Measurements from ENCODE around the gene TIGD7.

Gene TIGD7

DNA sequence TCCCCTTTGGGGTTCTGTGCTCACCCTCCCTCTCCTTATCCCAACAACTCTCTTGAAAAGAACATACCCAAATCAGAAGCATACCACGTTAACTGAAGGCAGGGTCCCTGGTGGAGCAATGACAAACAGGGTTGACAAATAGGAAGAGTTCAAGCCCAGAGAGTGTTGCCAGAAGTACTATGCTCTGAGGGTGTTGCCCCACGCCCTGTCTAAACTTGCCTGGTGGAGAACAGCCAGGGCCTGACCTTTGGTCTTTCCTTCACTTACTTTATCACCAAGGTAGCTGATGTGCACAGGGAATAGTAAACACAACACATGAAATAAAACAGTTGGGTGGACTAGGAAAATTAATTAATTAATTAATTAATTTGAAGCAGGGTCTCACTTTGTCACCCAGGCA, 23.4 kb upstream of the TIGD7 start:
- Mint-ChIP-seq H3K4me1 (no peaks in the 10 kb centered on the region), H3K4me3 (no peak overlapping the region), H3K9me3 (peaks cover 36% of the 10 kb centered on the region), H3K36me3 (ENCODE audit: low read depth) (peaks cover 12% of the 10 kb centered on the region), H3K27me3 (ENCODE audit: low read depth) (no peaks in the 10 kb centered on the region), H3K27ac (no peak overlapping the region)
- TF ChIP-seq, protein P1, sequence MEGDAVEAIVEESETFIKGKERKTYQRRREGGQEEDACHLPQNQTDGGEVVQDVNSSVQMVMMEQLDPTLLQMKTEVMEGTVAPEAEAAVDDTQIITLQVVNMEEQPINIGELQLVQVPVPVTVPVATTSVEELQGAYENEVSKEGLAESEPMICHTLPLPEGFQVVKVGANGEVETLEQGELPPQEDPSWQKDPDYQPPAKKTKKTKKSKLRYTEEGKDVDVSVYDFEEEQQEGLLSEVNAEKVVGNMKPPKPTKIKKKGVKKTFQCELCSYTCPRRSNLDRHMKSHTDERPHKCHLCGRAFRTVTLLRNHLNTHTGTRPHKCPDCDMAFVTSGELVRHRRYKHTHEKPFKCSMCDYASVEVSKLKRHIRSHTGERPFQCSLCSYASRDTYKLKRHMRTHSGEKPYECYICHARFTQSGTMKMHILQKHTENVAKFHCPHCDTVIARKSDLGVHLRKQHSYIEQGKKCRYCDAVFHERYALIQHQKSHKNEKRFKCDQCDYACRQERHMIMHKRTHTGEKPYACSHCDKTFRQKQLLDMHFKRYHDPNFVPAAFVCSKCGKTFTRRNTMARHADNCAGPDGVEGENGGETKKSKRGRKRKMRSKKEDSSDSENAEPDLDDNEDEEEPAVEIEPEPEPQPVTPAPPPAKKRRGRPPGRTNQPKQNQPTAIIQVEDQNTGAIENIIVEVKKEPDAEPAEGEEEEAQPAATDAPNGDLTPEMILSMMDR (IDR thresholded peaks at IDR 0.05; ENCODE audit: unreplicated experiment in 3 of 3): no peak

DNA sequence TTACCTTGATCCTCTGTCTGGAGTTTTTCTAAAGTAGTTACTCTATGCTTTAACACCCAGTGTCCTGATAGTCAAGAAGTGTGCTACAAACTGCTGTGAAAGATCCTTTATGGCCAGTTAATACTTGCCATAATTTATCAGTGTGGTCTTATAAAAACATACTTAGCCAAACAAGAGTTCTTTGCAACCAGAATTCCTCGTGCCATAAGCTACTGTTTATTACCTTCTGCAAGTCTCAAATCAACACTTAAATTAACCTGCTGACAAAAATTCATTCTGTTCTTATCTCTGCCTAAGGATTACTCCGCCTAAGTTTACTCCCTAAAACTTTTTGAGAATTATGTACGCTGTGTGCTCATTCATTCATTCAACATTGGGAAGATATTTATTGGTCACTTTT, 22.9 kb upstream of the TIGD7 start:
- no peaks in the 10 kb centered on the region for H3K4me1 Mint-ChIP-seq
- TF ChIP-seq, protein P1 (IDR thresholded peaks at IDR 0.05; ENCODE audit: unreplicated experiment in 3 of 3): no peak
- H3K27me3 Mint-ChIP-seq (ENCODE audit: low read depth): no peaks in the 10 kb centered on the region
- H3K36me3 Mint-ChIP-seq (ENCODE audit: low read depth): peaks cover 12% of the 10 kb centered on the region
- H3K9me3 Mint-ChIP-seq: peaks cover 39% of the 10 kb centered on the region
- H3K4me3 Mint-ChIP-seq: no peak overlapping the region
- no peak overlapping the region for H3K27ac Mint-ChIP-seq

DNA sequence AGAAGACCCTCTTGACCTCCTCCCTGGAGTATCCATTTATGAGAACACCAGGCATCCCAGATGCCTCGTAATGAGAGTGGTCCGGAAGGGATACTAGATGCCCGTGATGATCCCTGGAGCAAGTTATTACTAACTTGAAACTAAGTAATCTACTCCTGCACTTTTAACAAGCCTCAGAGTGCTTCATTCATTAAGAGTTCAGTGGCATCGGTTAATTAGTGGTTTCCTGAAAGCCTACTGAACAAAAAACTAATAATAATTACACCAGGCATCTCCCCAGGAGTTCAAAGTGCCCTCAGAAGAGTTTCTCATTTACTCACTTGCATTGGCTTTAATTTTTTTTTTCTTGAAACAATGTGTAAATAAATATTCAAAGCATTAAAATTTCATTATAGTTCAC, 22.3 kb upstream of the TIGD7 start:
- TF ChIP-seq, protein P1 (IDR thresholded peaks at IDR 0.05; ENCODE audit: unreplicated experiment in 3 of 3): no peak

DNA sequence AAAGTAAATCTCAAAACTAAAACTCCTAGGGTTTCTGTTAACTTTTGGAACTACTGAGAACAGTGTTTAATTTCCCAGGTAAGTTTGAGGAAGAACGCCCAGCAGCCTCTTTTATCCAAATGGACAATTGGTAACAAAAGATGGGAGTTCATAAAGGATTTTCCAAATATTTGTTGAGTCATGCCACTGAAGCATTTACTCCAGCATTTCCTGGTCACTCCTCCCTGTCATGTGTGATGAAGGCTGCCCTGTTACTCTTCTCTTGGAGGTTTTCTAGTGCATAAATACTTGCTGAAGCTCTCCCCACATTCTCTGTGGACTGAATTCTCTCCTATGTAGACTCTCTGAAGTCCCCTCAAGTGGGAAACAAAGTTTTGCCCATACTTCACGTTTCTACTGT, 16.6 kb upstream of the TIGD7 start:
- no peaks in the 10 kb centered on the region for H3K4me1 Mint-ChIP-seq
- H3K27me3 Mint-ChIP-seq (ENCODE audit: low read depth): no peaks in the 10 kb centered on the region
- no peak overlapping the region for H3K4me3 Mint-ChIP-seq
- TF ChIP-seq, protein P1 (IDR thresholded peaks at IDR 0.05; ENCODE audit: unreplicated experiment in 3 of 3): no peak
- peaks cover 71% of the 10 kb centered on the region for H3K9me3 Mint-ChIP-seq
- H3K36me3 Mint-ChIP-seq (ENCODE audit: low read depth): peaks cover 53% of the 10 kb centered on the region
- no peak overlapping the region for H3K27ac Mint-ChIP-seq

More for the DNA sequence above, 22.3 kb upstream of the TIGD7 start:
- Mint-ChIP-seq H3K36me3 (ENCODE audit: low read depth) (peaks cover 12% of the 10 kb centered on the region), H3K4me1 (no peaks in the 10 kb centered on the region), H3K9me3 (peaks cover 41% of the 10 kb centered on the region), H3K27ac (no peak overlapping the region), H3K27me3 (ENCODE audit: low read depth) (no peaks in the 10 kb centered on the region), H3K4me3 (no peak overlapping the region)

DNA sequence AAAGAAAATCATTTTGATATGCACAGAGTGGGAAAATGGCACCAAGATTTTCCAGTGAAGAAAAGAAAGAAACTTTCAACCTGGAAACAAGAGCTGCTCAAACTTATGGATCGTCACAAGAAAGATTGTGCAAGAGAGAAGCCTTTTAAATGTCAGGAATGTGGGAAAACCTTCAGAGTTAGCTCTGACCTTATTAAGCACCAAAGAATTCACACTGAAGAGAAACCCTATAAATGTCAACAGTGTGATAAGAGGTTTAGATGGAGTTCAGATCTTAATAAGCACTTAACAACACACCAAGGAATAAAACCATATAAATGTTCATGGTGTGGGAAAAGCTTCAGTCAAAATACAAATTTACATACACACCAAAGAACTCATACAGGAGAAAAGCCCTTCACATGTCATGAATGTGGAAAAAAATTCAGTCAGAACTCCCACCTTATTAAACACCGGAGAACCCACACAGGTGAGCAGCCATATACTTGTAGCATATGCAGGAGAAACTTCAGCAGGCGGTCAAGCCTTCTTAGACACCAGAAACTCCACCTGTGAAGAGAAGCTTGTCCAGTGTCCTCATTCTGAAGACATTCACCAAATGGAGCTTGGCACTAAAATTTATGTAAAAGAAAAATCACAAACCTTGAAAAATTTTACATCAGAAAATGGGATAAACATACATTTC, 12.2 kb upstream of the TIGD7 start:
- TF ChIP-seq, protein P1 (IDR thresholded peaks at IDR 0.05; ENCODE audit: unreplicated experiment in 3 of 3): no peak
- peaks cover 5% of the 10 kb centered on the region for H3K27me3 Mint-ChIP-seq (ENCODE audit: low read depth)

DNA sequence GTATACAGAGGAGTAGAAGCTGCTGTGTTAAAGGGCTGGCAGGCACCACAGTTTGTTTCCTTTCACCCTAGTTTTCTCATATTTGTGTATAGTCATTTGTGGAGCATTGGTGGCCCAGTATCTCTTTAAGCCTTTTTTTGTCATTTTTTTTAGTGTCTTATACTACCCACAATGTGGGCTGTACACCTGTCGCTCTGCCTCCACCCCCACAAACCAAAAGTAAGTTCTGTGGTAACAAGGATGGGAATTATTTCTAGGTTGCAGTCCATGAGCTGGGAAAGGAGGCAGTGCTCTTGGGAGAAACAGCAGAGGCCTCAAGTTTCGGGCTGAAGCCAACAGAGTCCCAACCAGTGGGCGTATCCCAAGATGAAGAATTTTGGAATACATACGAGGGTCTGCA, 6.3 kb upstream of the TIGD7 start:
- Mint-ChIP-seq H3K27ac (no peak overlapping the region), H3K27me3 (ENCODE audit: low read depth) (peaks cover 9% of the 10 kb centered on the region), H3K4me1 (no peaks in the 10 kb centered on the region), H3K4me3 (no peak overlapping the region), H3K9me3 (peaks cover 94% of the 10 kb centered on the region), H3K36me3 (ENCODE audit: low read depth) (peaks cover 100% of the 10 kb centered on the region)
- TF ChIP-seq, protein P1 (IDR thresholded peaks at IDR 0.05; ENCODE audit: unreplicated experiment in 3 of 3): no peak

More for the DNA sequence above, 12.2 kb upstream of the TIGD7 start:
- peaks cover 89% of the 10 kb centered on the region for H3K36me3 Mint-ChIP-seq (ENCODE audit: low read depth)
- H3K4me3 Mint-ChIP-seq: no peak overlapping the region
- no peaks in the 10 kb centered on the region for H3K4me1 Mint-ChIP-seq
- peaks cover 91% of the 10 kb centered on the region for H3K9me3 Mint-ChIP-seq
- H3K27ac Mint-ChIP-seq: no peak overlapping the region
